K562 (cell line): ENCODE measurements around the gene CARS2. TPM values are rescaled to one million over a fixed set of nuclear protein-coding genes. Genes with fewer than 3 reads are reported as not detected.
A peak's percentile ranks its signal among the peaks of the same experiment; 100 is the strongest.

Experiments
- BCL6 ChIP-seq: fragments of 250-450 bp; sonication (Bioruptor Pico); IDR thresholded peaks from 2 replicates; pipeline ENCODE4 v1.4.0; 2020
- BMI1 ChIP-seq: fragments of 150-350 bp; IDR thresholded peaks from 2 replicates; pipeline ENCODE4 v1.6.1; 2014; ENCODE audit warnings: low read length
- FOXJ3 ChIP-seq: sonication (generic); formaldehyde crosslinking; IDR thresholded peaks from 2 replicates; pipeline ENCODE4 v1.4.0; 2020; ENCODE audit warnings: mild to moderate bottlenecking, missing genetic modification reagents
- FOXM1 ChIP-seq, 2 experiments: fragments of 450-650 bp in 1 of 2; sonication (generic) in 1 of 2; formaldehyde crosslinking in 1 of 2; IDR thresholded peaks; 2 replicates each; pipeline versions ENCODE4 v1.6.1 to v1.9.0; 2017 to 2022; ENCODE audit warnings: low read depth in 2 of 2, mild to moderate bottlenecking in 2 of 2, missing genetic modification reagents in 1 of 2, moderate library complexity in 1 of 2
- HNRNPLL ChIP-seq: fragments of 200-400 bp; formaldehyde crosslinking; IDR thresholded peaks from 2 replicates; pipeline ENCODE4 v1.6.1; 2017; ENCODE audit warnings: low read length, low read depth, mild to moderate bottlenecking; ENCODE audit not compliant: poor library complexity, severe bottlenecking
- KAT7 ChIP-seq: sonication (generic); formaldehyde crosslinking; IDR thresholded peaks from 2 replicates; pipeline ENCODE4 v1.8.0; 2022; ENCODE audit warnings: missing genetic modification reagents, mild to moderate bottlenecking, borderline replicate concordance
- MCM5 ChIP-seq: fragments of 450-650 bp; IDR thresholded peaks from 2 replicates; pipeline ENCODE4 v1.6.1; 2016; ENCODE audit warnings: low read depth
- MYC ChIP-seq, 2 experiments: fragments of 250-450 bp in 1 of 2; sonication (Bioruptor Pico) in 1 of 2; IDR thresholded peaks; 2 replicates each; pipeline versions ENCODE4 v1.5.1 to v1.6.1; 2012 to 2021; ENCODE audit warnings: low read depth in 2 of 2, borderline replicate concordance in 1 of 2, improper control_type of control experiment in 1 of 2, low read length in 1 of 2, mild to moderate bottlenecking in 1 of 2, moderate library complexity in 1 of 2
- PHF20 ChIP-seq: fragments of 450-650 bp; IDR thresholded peaks from 2 replicates; pipeline ENCODE4 v1.6.1; 2018; ENCODE audit not compliant: partially characterized antibody
- SLC30A9 ChIP-seq: fragments of 250-450 bp; sonication (Bioruptor Pico); IDR thresholded peaks from 2 replicates; pipeline ENCODE4 v1.8.0; 2022; ENCODE audit warnings: mild to moderate bottlenecking, moderate library complexity
- TSC22D4 ChIP-seq: fragments of 450-650 bp; IDR thresholded peaks from 2 replicates; pipeline ENCODE4 v1.6.1; 2016; ENCODE audit warnings: missing genetic modification characterization, missing biosample characterization, control low read depth
- ZKSCAN8 ChIP-seq: fragments of 200-800 bp; sonication (Bioruptor generic); IDR thresholded peaks from 2 replicates; pipeline ENCODE4 v1.6.1; 2016; ENCODE audit warnings: missing genetic modification characterization, missing compliant biosample characterization
- ZNF143 ChIP-seq: sonication (generic); formaldehyde crosslinking; IDR thresholded peaks from 2 replicates; pipeline ENCODE4 v1.9.0; 2022; ENCODE audit warnings: mild to moderate bottlenecking, missing genetic modification reagents
- ZNF41 ChIP-seq: fragments of 250-450 bp; sonication (Bioruptor Pico); conservative IDR thresholded peaks from 2 replicates; pipeline ENCODE4 v1.4.0; 2020; ENCODE audit warnings: mild to moderate bottlenecking
- ZNF431 ChIP-seq: sonication (generic); formaldehyde crosslinking; IDR thresholded peaks from 2 replicates; pipeline ENCODE4 v1.8.0; 2022; ENCODE audit warnings: mild to moderate bottlenecking, missing genetic modification reagents
- polyA plus RNA-seq, 8 experiments: library from polyadenylated mRNA; depleted of rRNA in 4 of 8; stranded (reverse) in 5 of 8; unstranded in 3 of 8; fragments of >200 nt; fragmentation: Nextera tagmentation in 2 of 8; fragmentation: Illumina TruSeq in 1 of 8; extraction: Ambion mirVana in 2 of 8; extraction: Trizol in 1 of 8; gene quantifications; 2 replicates each; pipeline versions ENCODE4 v1.2.1 to v1.2.3, GENCODE V29; 2011 to 2014; ENCODE audit warnings: inconsistent platforms in 1 of 8, missing spikeins in 1 of 8
- total RNA-seq, 7 experiments: library from RNA; depleted of rRNA in 6 of 7; stranded (reverse); fragments of >200 nt in 6 of 7; fragmentation: Illumina TruSeq in 2 of 7; extraction: Trizol in 2 of 7; gene quantifications; 2 replicates each; pipeline versions ENCODE4 v1.2.1 to v1.2.3, GENCODE V29; 2011 to 2021; ENCODE audit warnings: low replicate concordance in 1 of 7
- TF ChIP-seq, protein P1 (sequence below), 2 experiments: fragments of 450-650 bp in 1 of 2; sonication (generic) in 1 of 2; formaldehyde crosslinking in 1 of 2; IDR thresholded peaks in 1 of 2; conservative IDR thresholded peaks in 1 of 2; 2 replicates each; pipeline versions ENCODE4 v1.6.1 to v1.8.1; 2016 to 2023; ENCODE audit warnings: mild to moderate bottlenecking in 2 of 2, moderate library complexity in 2 of 2, inconsistent platforms in 1 of 2, missing genetic modification reagents in 1 of 2

CARS2 gene
- total and polyA plus RNA-seq, 9 of the 15 experiments (the other 6 are each of a cell fraction or from before 2014, with no cell fraction given), result 1.7 to 37.4 (median 30.5) TPM

DNA sequence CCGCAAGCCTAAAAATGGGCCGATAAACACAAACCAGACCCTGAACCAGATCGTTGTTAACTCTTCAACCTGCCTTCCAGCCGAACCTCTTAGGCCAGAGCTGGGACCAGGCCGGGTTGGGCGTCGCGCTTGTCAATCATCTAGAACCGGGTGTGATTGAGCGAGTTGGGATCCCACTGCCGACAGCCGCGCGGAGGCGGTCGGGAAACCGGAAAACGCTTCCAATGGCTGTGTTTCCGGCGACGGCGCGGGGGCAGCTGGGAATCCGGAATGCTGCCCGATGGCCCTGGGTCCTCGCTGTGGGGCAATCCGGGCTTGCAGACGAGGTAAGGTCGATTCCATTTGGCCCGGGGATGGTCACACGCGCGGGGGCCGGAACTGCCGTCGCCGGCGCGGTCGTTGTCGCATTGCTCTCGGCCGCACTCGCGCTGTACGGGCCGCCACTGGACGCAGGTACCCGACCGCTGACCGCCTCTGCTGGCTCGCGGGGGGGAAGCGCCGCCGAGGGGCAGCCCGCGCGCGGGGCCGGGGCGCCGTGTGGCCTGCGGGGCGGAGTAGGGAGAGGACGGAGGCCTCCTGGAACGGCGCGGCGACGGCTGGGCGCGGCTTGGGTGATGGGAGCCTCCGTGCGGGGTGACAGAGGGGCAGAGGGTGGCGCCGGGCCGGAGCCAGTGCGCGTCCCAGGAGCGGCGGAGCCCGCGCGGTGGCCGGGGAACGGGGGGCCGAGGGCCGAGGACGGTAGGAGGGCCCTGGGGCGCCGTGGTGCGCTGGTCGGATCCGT, 90.4 kb downstream of the CARS2 start, which contains the start of gene NAXD (continued):
- no peak for TF ChIP-seq ZNF431 (CRISPR knock-in tag)
- TF ChIP-seq SLC30A9 (CRISPR knock-in tag), result no peak
- TF ChIP-seq, protein P1, sequence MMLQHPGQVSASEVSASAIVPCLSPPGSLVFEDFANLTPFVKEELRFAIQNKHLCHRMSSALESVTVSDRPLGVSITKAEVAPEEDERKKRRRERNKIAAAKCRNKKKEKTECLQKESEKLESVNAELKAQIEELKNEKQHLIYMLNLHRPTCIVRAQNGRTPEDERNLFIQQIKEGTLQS (IDR thresholded peaks at IDR 0.05), result no peak
- TF ChIP-seq, protein P1 (CRISPR knock-in tag; conservative IDR thresholded peaks at IDR 0.05), result no peak
- TF ChIP-seq MYC (IDR thresholded peaks at IDR 0.05; ENCODE audit: low read depth, low read length), result peak; percentile 55; the same call in 1 of the 2 replicates
- no peak for TF ChIP-seq MYC (CRISPR knock-in tag; IDR thresholded peaks at IDR 0.05; ENCODE audit: borderline replicate concordance, low read depth)
- no peak for TF ChIP-seq BMI1
- peak; percentile 56 for TF ChIP-seq PHF20
- no peak for TF ChIP-seq TSC22D4 (tag)
- TF ChIP-seq ZNF143, result peak; percentile 78
- TF ChIP-seq MCM5, result no peak
- TF ChIP-seq ZNF41 (CRISPR knock-in tag), result no peak
- no peak for TF ChIP-seq BCL6 (CRISPR knock-in tag)
- TF ChIP-seq HNRNPLL, result peak; percentile 25
- TF ChIP-seq ZKSCAN8, result no peak
- no peak for TF ChIP-seq KAT7 (CRISPR knock-in tag)
- TF ChIP-seq FOXJ3 (CRISPR knock-in tag), result no peak
- no peak for TF ChIP-seq FOXM1 (IDR thresholded peaks at IDR 0.05; ENCODE audit: low read depth)
- 0 out of 2 replicates have a peak, but pooled peaks have one; percentile 18 for TF ChIP-seq FOXM1 (CRISPR knock-in tag; IDR thresholded peaks at IDR 0.05; ENCODE audit: low read depth)
- TF ChIP-seq, all 486 proteins: peak for 86
